Liver (tissue), 9 donors: ENCODE measurements around the gene ATR. TPM values are rescaled to one million over a fixed set of nuclear protein-coding genes. Genes with fewer than 3 reads are reported as not detected.

Experiments used
- DNase-seq: peaks from one replicate; pipeline ENCODE4 v3.0.0-alpha.2; 2017; ENCODE audit warnings: low spot score
- H3K27ac ChIP-seq, 2 donors: one replicate each; pipeline ENCODE4 v1.7.0; 2013; ENCODE audit warnings: inconsistent platforms in 2 of 2, low read length in 2 of 2, control low read depth in 1 of 2, low read depth in 1 of 2, mild to moderate bottlenecking in 1 of 2
- H3K27me3 ChIP-seq, 4 donors: one replicate each; pipeline versions ENCODE4 v1.6.1 to v1.7.0; 2013; ENCODE audit warnings: low read length in 3 of 4, inconsistent platforms in 1 of 4, mild to moderate bottlenecking in 1 of 4, moderate library complexity in 1 of 4; ENCODE audit not compliant: control insufficient read depth in 4 of 4, insufficient read depth in 4 of 4
- H3K36me3 ChIP-seq, 4 donors: one replicate each; pipeline versions ENCODE4 v1.6.1 to v1.7.0; 2013; ENCODE audit warnings: low read length in 3 of 4, mild to moderate bottlenecking in 3 of 4, low read depth in 1 of 4, moderate library complexity in 1 of 4; ENCODE audit not compliant: control insufficient read depth in 4 of 4, insufficient read depth in 3 of 4
- H3K4me1 ChIP-seq, 4 donors: one replicate each; pipeline versions ENCODE4 v1.6.1 to v1.7.0; 2013; ENCODE audit warnings: low read length in 3 of 4, mild to moderate bottlenecking in 3 of 4, moderate library complexity in 1 of 4; ENCODE audit not compliant: control insufficient read depth in 4 of 4, insufficient read depth in 4 of 4
- H3K4me3 ChIP-seq, 3 donors: one replicate each; pipeline versions ENCODE4 v1.6.1 to v1.7.0; 2013; ENCODE audit warnings: low read length in 3 of 3, control low read depth in 1 of 3, low read depth in 1 of 3, mild to moderate bottlenecking in 1 of 3
- H3K9ac ChIP-seq, 2 donors: one replicate each; pipeline ENCODE4 v1.7.0; 2013; ENCODE audit warnings: low read length in 2 of 2, mild to moderate bottlenecking in 2 of 2, moderate library complexity in 2 of 2, control low read depth in 1 of 2, low read depth in 1 of 2
- H3K9me3 ChIP-seq, 4 donors: one replicate each; pipeline versions ENCODE4 v1.6.1 to v1.7.0; 2013; ENCODE audit warnings: low read length in 3 of 4; ENCODE audit not compliant: control insufficient read depth in 4 of 4
- ATF3 ChIP-seq: IDR thresholded peaks from 2 replicates; pipeline ENCODE4 v1.6.1; 2016; ENCODE audit warnings: antibody characterized with exemption
- CTCF ChIP-seq: fragments of 150-350 bp; IDR thresholded peaks from 2 replicates; pipeline ENCODE4 v1.5.1; 2017; ENCODE audit warnings: improper control_type of control experiment, low read depth, low read length; ENCODE audit not compliant: missing input control
- EGR1 ChIP-seq, 2 donors: IDR thresholded peaks; 2 replicates each; pipeline ENCODE4 v1.6.1; 2016 to 2018; ENCODE audit warnings: antibody characterized with exemption in 2 of 2, low read depth in 2 of 2
- FOXA1 ChIP-seq: IDR thresholded peaks from 2 replicates; pipeline ENCODE4 v1.6.1; 2016; ENCODE audit warnings: antibody characterized with exemption
- FOXA2 ChIP-seq: IDR thresholded peaks from 2 replicates; pipeline ENCODE4 v1.6.1; 2016; ENCODE audit warnings: antibody characterized with exemption
- GABPA ChIP-seq, 2 donors: IDR thresholded peaks in 1 of 2; conservative IDR thresholded peaks in 1 of 2; 2 replicates each; pipeline ENCODE4 v1.6.1; 2016; ENCODE audit warnings: antibody characterized with exemption in 2 of 2, mild to moderate bottlenecking in 1 of 2, moderate library complexity in 1 of 2
- HNF4A ChIP-seq, 2 donors: conservative IDR thresholded peaks; 2 replicates each; pipeline ENCODE4 v1.6.1; 2016; ENCODE audit warnings: antibody characterized with exemption in 2 of 2, mild to moderate bottlenecking in 2 of 2
- HNF4G ChIP-seq: IDR thresholded peaks from 2 replicates; pipeline ENCODE4 v1.6.1; 2016; ENCODE audit warnings: antibody characterized with exemption
- MAX ChIP-seq: IDR thresholded peaks from 2 replicates; pipeline ENCODE4 v1.6.1; 2016; ENCODE audit warnings: antibody characterized with exemption
- NR2F2 ChIP-seq: IDR thresholded peaks from 2 replicates; pipeline ENCODE4 v1.6.1; 2016; ENCODE audit warnings: antibody characterized with exemption
- RAD21 ChIP-seq, 2 donors: IDR thresholded peaks; 2 replicates each; pipeline ENCODE4 v1.6.1; 2016; ENCODE audit warnings: antibody characterized with exemption in 2 of 2, mild to moderate bottlenecking in 2 of 2
- REST ChIP-seq: IDR thresholded peaks from 2 replicates; pipeline ENCODE4 v1.6.1; 2016; ENCODE audit warnings: antibody characterized with exemption, mild to moderate bottlenecking
- RXRA ChIP-seq, 2 donors: IDR thresholded peaks; 2 replicates each; pipeline ENCODE4 v1.6.1; 2017 to 2018; ENCODE audit warnings: antibody characterized with exemption in 2 of 2, mild to moderate bottlenecking in 1 of 2
- SP1 ChIP-seq: IDR thresholded peaks from 2 replicates; pipeline ENCODE4 v1.6.1; 2018; ENCODE audit warnings: antibody characterized with exemption, mild to moderate bottlenecking
- TAF1 ChIP-seq: conservative IDR thresholded peaks from 2 replicates; pipeline ENCODE4 v1.6.1; 2016; ENCODE audit warnings: antibody characterized with exemption, mild to moderate bottlenecking
- YY1 ChIP-seq: IDR thresholded peaks from 2 replicates; pipeline ENCODE4 v1.6.1; 2016; ENCODE audit warnings: antibody characterized with exemption, mild to moderate bottlenecking
- WGBS: extraction: QIAGEN DNeasy Blood & Tissue Kit; methylation state at CpG from one replicate; pipeline ENCODE4 v1.1.7; 2013; 5-methylcytosine and 5-hydroxymethylcytosine counted together
- polyA plus RNA-seq, 2 donors: library from polyadenylated mRNA; stranded (reverse) in 1 of 2; unstranded in 1 of 2; fragments of 200-250 nt in 1 of 2; fragments of >200 nt in 1 of 2; fragmentation: Nextera tagmentation in 1 of 2; extraction: Ambion mirVana in 1 of 2; gene quantifications; one replicate each; pipeline versions ENCODE4 v1.2.1 to v1.2.3, GENCODE V29; 2013 to 2015
- total RNA-seq, 2 donors: library from RNA; depleted of rRNA; stranded (reverse); fragments of >200 nt; gene quantifications; one replicate each; pipeline ENCODE4 v1.2.3, GENCODE V29; 2014
- donor health status: healthy.
- donor health status: healthy.
- donor health status: healthy.
- donor health status: healthy.
- donor health status: healthy.

Gene ATR
- total and polyA plus RNA-seq, 4 donors, result 5.0 to 21.5 (median 12.1) TPM

GRCh38 chr3:142624341-142625152 is 46.0 kb upstream of the ATR start:
- H3K27me3 ChIP-seq, result no peaks in the 10 kb centered on the region
- DNase-seq, result no peak
- H3K9me3 ChIP-seq, result no peaks in the 10 kb centered on the region
- 89% methylated on average over 2 of the region's 2 CpGs for WGBS
- H3K27ac ChIP-seq, result no peak overlapping the region
- H3K4me3 ChIP-seq, result no peak overlapping the region
- no peak overlapping the region for H3K9ac ChIP-seq
- TF ChIP-seq YY1 (no peak), NR2F2 (no peak), HNF4G (no peak), MAX (no peak), SP1 (no peak), EGR1 (IDR thresholded peaks at IDR 0.05; ENCODE audit: low read depth in 2 of 2) (no peak), REST (no peak), FOXA2 (no peak), HNF4A (conservative IDR thresholded peaks at IDR 0.05) (no peak)
- H3K36me3 ChIP-seq, result no peaks in the 10 kb centered on the region
- H3K4me1 ChIP-seq, result no peaks in the 10 kb centered on the region

- Histone ChIP-seq H3K4me3 (no peak overlapping the region), H3K9me3 (no peaks in the 10 kb centered on the region), H3K27me3 (no peaks in the 10 kb centered on the region), H3K27ac (no peak overlapping the region), H3K9ac (no peak overlapping the region), H3K4me1 (peaks cover 0 to 1% (median 0%) of the 10 kb centered on the region in 4 donors), H3K36me3 (no peaks in the 10 kb centered on the region)
- TF ChIP-seq TAF1 (no peak), NR2F2 (no peak), FOXA2 (no peak), HNF4G (no peak), ATF3 (no peak), REST (no peak), GABPA (IDR thresholded peaks at IDR 0.05 in 1 of 2, conservative IDR thresholded peaks at IDR 0.05 in 1 of 2) (no peak), MAX (no peak), FOXA1 (no peak), YY1 (no peak), SP1 (no peak), RXRA (IDR thresholded peaks at IDR 0.05) (no peak), RAD21 (IDR thresholded peaks at IDR 0.05) (no peak), CTCF (no peak), EGR1 (IDR thresholded peaks at IDR 0.05; ENCODE audit: low read depth in 2 of 2) (no peak), HNF4A (conservative IDR thresholded peaks at IDR 0.05) (no peak)
- DNase-seq, result no peak
Measured at GRCh38 chr3:142623194-142623593, 44.7 kb upstream of the ATR start.
